ENCODE measurements around the gene ERLEC1.
A peak's percentile ranks its signal among the peaks of the same experiment; 100 is the strongest.

ERLEC1 gene

GRCh38 chr2:53780056-53780455 lies 6.8 kb upstream of the ERLEC1 start:
- no peak for DNase-seq (ENCODE audit: extremely low read depth, low read depth)
- H3K4me3 ChIP-seq (replicated peaks; ENCODE audit: low read depth, low read length), result no peak overlapping the region
- no peak for TF ChIP-seq CTCF (IDR thresholded peaks at IDR 0.05; ENCODE audit: low read depth, low read length, missing control alignments)

DNA sequence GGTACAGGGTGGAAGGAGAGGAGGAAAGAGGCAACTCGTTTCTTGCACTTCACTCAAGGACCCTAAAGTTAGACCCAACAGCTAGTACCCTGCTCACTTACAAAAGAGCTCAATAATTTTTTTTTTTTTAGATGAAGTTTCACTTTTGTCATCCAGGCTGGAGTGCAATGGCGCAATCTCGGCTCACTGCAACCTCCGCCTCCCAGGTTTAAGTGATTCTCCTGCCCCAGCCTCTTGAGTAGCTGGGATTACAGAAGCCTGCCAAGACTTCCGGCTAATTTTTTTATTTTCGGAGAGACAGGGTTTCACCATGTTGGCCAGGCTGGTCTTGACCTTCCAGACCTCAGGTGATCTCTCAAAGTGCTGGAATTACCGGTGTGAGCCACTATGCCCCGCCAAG lies 4.2 kb upstream of the ERLEC1 start:
- H3K4me3 ChIP-seq (replicated peaks; ENCODE audit: low read depth, low read length), result no peak overlapping the region
- no peak for DNase-seq (ENCODE audit: extremely low read depth, low read depth)
- no peak for TF ChIP-seq CTCF (IDR thresholded peaks at IDR 0.05; ENCODE audit: low read depth, low read length, missing control alignments)

DNA sequence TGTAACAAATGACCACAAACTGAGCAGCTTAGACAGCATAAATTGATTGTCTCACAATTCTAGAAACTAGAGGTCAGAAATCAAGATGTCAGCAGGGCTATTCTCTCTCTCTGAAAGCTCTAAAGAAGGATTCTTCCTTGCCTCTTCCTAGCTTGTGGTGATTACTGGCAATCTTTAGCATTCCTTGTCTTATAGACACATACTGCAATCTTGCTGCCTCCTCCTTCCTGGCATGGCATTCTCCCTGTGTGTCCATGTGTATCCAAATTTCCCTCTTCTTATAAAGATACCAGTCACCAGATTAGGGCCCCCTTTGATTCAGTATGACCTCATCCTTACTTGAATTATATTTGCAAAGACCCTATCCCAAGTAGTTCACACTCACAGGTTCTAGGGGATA lies 2.4 kb upstream of the ERLEC1 start:
- H3K4me3 ChIP-seq (replicated peaks; ENCODE audit: low read depth, low read length), result peak overlapping the region; percentile 71
- DNase-seq (ENCODE audit: extremely low read depth, low read depth), result no peak
- no peak for TF ChIP-seq CTCF (IDR thresholded peaks at IDR 0.05; ENCODE audit: low read depth, low read length, missing control alignments)

GRCh38 chr2:53785366-53785765 lies 1.5 kb upstream of the ERLEC1 start:
- H3K4me3 ChIP-seq (replicated peaks; ENCODE audit: low read depth, low read length), result peak overlapping the region; percentile 71

GRCh38 chr2:53786352-53786704 lies 516 bp upstream of the ERLEC1 start:
- no peak for TF ChIP-seq CTCF (IDR thresholded peaks at IDR 0.05; ENCODE audit: low read depth, low read length, missing control alignments)
- peak overlapping the region; percentile 71 for H3K4me3 ChIP-seq (replicated peaks; ENCODE audit: low read depth, low read length)
- DNase-seq (ENCODE audit: extremely low read depth, low read depth), result no peak

More at GRCh38 chr2:53785366-53785765, 1.5 kb upstream of the ERLEC1 start:
- no peak for DNase-seq (ENCODE audit: extremely low read depth, low read depth)
- TF ChIP-seq CTCF (IDR thresholded peaks at IDR 0.05; ENCODE audit: low read depth, low read length, missing control alignments), result no peak

GRCh38 chr2:53787614-53788289 lies 908 bp downstream of the ERLEC1 start:
- no peak for TF ChIP-seq CTCF (IDR thresholded peaks at IDR 0.05; ENCODE audit: low read depth, low read length, missing control alignments)
- H3K4me3 ChIP-seq (replicated peaks; ENCODE audit: low read depth, low read length), result peak overlapping the region; percentile 71
- no peak for DNase-seq (ENCODE audit: extremely low read depth, low read depth)

- no peak for TF ChIP-seq CTCF (IDR thresholded peaks at IDR 0.05; ENCODE audit: low read depth, low read length, missing control alignments)
- no peak overlapping the region for H3K4me3 ChIP-seq (replicated peaks; ENCODE audit: low read depth, low read length)
- DNase-seq (ENCODE audit: extremely low read depth, low read depth), result no peak
These were observed 6.4 kb downstream of the ERLEC1 start for GRCh38 chr2:53793261-53793660.
